ENCODE measurements around the gene GPC3.

GRCh38 chrX:133794126-133794525, 191.3 kb downstream of the GPC3 start:
- TF ChIP-seq FOXM1 (IDR thresholded peaks at IDR 0.05; ENCODE audit: borderline replicate concordance) (no peak), BHLHE40 (IDR thresholded peaks at IDR 0.05; ENCODE audit: borderline replicate concordance) (no peak), TARDBP (IDR thresholded peaks at IDR 0.05) (no peak), ZNF384 (IDR thresholded peaks at IDR 0.05) (no peak), SP1 (IDR thresholded peaks at IDR 0.05) (no peak)

All from HEK293T (cell line).